ENCODE results near the gene KCND3.

DNA sequence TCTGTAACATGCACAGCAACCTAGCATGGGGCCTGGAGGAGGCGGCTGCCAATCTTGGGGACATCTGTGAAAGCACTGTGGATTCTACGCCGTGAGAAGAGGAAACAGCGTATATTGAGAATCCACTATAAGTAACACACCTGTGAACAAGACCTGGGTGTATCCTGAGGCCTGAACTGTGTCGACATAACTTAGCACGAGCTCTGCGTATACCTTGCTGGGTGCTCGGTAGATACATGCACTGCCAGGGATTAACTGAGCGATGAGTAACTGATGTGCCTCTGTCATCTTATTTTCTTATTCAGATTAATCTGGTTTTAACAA, 175.2 kb downstream of the KCND3 start:
- TF ChIP-seq POLR2A (IDR thresholded peaks at IDR 0.05; ENCODE audit: low read depth, low read length) (no peak), POLR2AphosphoS5 (IDR thresholded peaks at IDR 0.05; ENCODE audit: low read depth, low read length) (no peak)

All from GM12892 (cell line).